ENCODE measurements around the gene RHD. TPM values are rescaled to one million over a fixed set of nuclear protein-coding genes. Genes with fewer than 3 reads are reported as not detected.
"Not testable (repeated sequence)": the region's sequence is repeated elsewhere in the genome, so short reads cannot be mapped to it uniquely, and the experiment has no call there.

The RHD gene
- total and polyA plus RNA-seq, 2 donors (not counting 1 experiment from before 2014, with no cell fraction given) = not detected

GRCh38 chr1:25266554-25267287 is 5.6 kb upstream of the RHD start:
- 0% methylated on average over 1 of the region's 45 CpGs for WGBS (ENCODE audit: insufficient coverage)
- intact Hi-C loops (cut with micrococcal nuclease) = loop anchor here (5.0 kb wide), 1 partner anchor 34 kb away; the partner anchor contains the start of gene SYF2
- Histone ChIP-seq H3K4me3 (ENCODE audit: control extremely low read depth in 1 of 5, extremely low read depth in 1 of 5, insufficient read depth in 1 of 5, low read depth in 2 of 5, low read length in 4 of 5) (peak overlapping the region; percentile 7 to 53 (median 42)), H3K27ac (ENCODE audit: low read length in 2 of 2) (peak overlapping the region in 1 of 2 donors; percentile 23), H3K9ac (ENCODE audit: low read length) (peak overlapping the region; percentile 57), H3K79me2 (ENCODE audit: control insufficient read depth, insufficient read depth, low read length) (peaks cover 17% of the 10 kb centered on the region), H3K4me2 (replicated peaks; ENCODE audit: low read depth, low read length, poor library complexity, severe bottlenecking) (peak overlapping the region; percentile 53)
- H3K9me3 Mint-ChIP-seq (ENCODE audit: insufficient read depth); CTCF ChIA-PET; H3K27me3 Mint-ChIP-seq; H3K4me1 ChIP-seq (ENCODE audit: control insufficient read depth in 2 of 2, insufficient read depth in 2 of 2, low read length in 2 of 2); H4K20me1 ChIP-seq (ENCODE audit: control insufficient read depth, insufficient read depth, low read length, poor library complexity, severe bottlenecking); H3K36me3 ChIP-seq (replicated peaks in 1 of 2; ENCODE audit: control extremely low read depth in 1 of 2, control insufficient read depth in 1 of 2, extremely low read depth in 1 of 2, insufficient read depth in 2 of 2, low read length in 1 of 2); POLR2A ChIA-PET; H2AFZ ChIP-seq (ENCODE audit: insufficient read depth, low read depth, low read length, poor library complexity, severe bottlenecking); DNase-seq; H3K9me3 ChIP-seq (ENCODE audit: control extremely low read depth in 1 of 3, control insufficient read depth in 2 of 3, insufficient read depth in 1 of 3, low read length in 2 of 3); H3K27me3 ChIP-seq (replicated peaks in 1 of 4; ENCODE audit: control extremely low read depth in 1 of 4, control insufficient read depth in 3 of 4, insufficient read depth in 4 of 4, low read length in 3 of 4): not testable (repeated sequence)
- Mint-ChIP-seq H3K4me1 (peaks cover 25% of the 10 kb centered on the region), H3K27ac (peak overlapping the region; percentile 83), H3K4me3 (peak overlapping the region; percentile 90)
- ATAC-seq (ENCODE audit: low read depth) = peak; percentile 18

GRCh38 chr1:25267288-25268142 is 4.8 kb upstream of the RHD start:
- H3K79me2 ChIP-seq (ENCODE audit: control insufficient read depth, insufficient read depth, low read length) = peaks cover 12% of the 10 kb centered on the region
- H3K36me3 ChIP-seq (replicated peaks in 1 of 2; ENCODE audit: control extremely low read depth in 1 of 2, control insufficient read depth in 1 of 2, extremely low read depth in 1 of 2, insufficient read depth in 2 of 2, low read length in 1 of 2); H3K4me1 ChIP-seq (ENCODE audit: control insufficient read depth in 2 of 2, insufficient read depth in 2 of 2, low read length in 2 of 2); CTCF ChIA-PET; H3K9me3 ChIP-seq (ENCODE audit: control extremely low read depth in 1 of 3, control insufficient read depth in 2 of 3, insufficient read depth in 1 of 3, low read length in 2 of 3); H3K9me3 Mint-ChIP-seq (ENCODE audit: insufficient read depth); H4K20me1 ChIP-seq (ENCODE audit: control insufficient read depth, insufficient read depth, low read length, poor library complexity, severe bottlenecking); H3K27me3 Mint-ChIP-seq; H3K27me3 ChIP-seq (replicated peaks in 1 of 4; ENCODE audit: control extremely low read depth in 1 of 4, control insufficient read depth in 3 of 4, insufficient read depth in 4 of 4, low read length in 3 of 4); DNase-seq: not testable (repeated sequence)
- ATAC-seq (ENCODE audit: low read depth) = peak; percentile 80
- peak overlapping the region; percentile 64 for H2AFZ ChIP-seq (ENCODE audit: insufficient read depth, low read depth, low read length, poor library complexity, severe bottlenecking)
- Mint-ChIP-seq H3K4me1 (peaks cover 22% of the 10 kb centered on the region), H3K4me3 (peak overlapping the region; percentile 96), H3K27ac (peak overlapping the region; percentile 96)
- peak overlapping the region; percentile 57 for H3K9ac ChIP-seq (ENCODE audit: low read length)
- peak overlapping the region in 4 of 5 experiments; percentile 42 to 55 (median 50) for H3K4me3 ChIP-seq (ENCODE audit: control extremely low read depth in 1 of 5, extremely low read depth in 1 of 5, insufficient read depth in 1 of 5, low read depth in 2 of 5, low read length in 4 of 5)
- WGBS (ENCODE audit: insufficient coverage) = 2% methylated on average over 6 of the region's 56 CpGs
- H3K27ac ChIP-seq (ENCODE audit: low read length in 2 of 2) = peak overlapping the region; percentile 71 to 72
- peak overlapping the region; percentile 38 for H3K4me2 ChIP-seq (replicated peaks; ENCODE audit: low read depth, low read length, poor library complexity, severe bottlenecking)
- intact Hi-C loops (cut with micrococcal nuclease) = loop anchor here (1.0 to 5.0 kb wide), 2 partner anchors 20 to 35 kb away; partner anchors contain the start of genes RSRP1 and SYF2
- POLR2A ChIA-PET = interaction anchor here (0.6 to 1.5 kb wide), 3 partner anchors 20 to 35 kb away, joined by 4 to 7 read pairs (median 4); partner anchors contain the start of genes RSRP1 and SYF2

GRCh38 chr1:25268143-25268760 is 4.1 kb upstream of the RHD start:
- H3K4me3 ChIP-seq (ENCODE audit: control extremely low read depth in 1 of 5, extremely low read depth in 1 of 5, insufficient read depth in 1 of 5, low read depth in 2 of 5, low read length in 4 of 5) = peak overlapping the region in 4 of 5 experiments; percentile 42 to 55 (median 46)
- no CpG with 5 or more reads among the region's 14 CpGs for WGBS (ENCODE audit: insufficient coverage)
- H4K20me1 ChIP-seq (ENCODE audit: control insufficient read depth, insufficient read depth, low read length, poor library complexity, severe bottlenecking); H3K9me3 ChIP-seq (ENCODE audit: control extremely low read depth in 1 of 3, control insufficient read depth in 2 of 3, insufficient read depth in 1 of 3, low read length in 2 of 3); H3K27me3 ChIP-seq (replicated peaks in 1 of 4; ENCODE audit: control extremely low read depth in 1 of 4, control insufficient read depth in 3 of 4, insufficient read depth in 4 of 4, low read length in 3 of 4); CTCF ChIA-PET; H3K27me3 Mint-ChIP-seq; DNase-seq; H3K79me2 ChIP-seq (ENCODE audit: control insufficient read depth, insufficient read depth, low read length); H3K9me3 Mint-ChIP-seq (ENCODE audit: insufficient read depth); H3K4me1 ChIP-seq (ENCODE audit: control insufficient read depth in 2 of 2, insufficient read depth in 2 of 2, low read length in 2 of 2); H3K36me3 ChIP-seq (replicated peaks in 1 of 2; ENCODE audit: control extremely low read depth in 1 of 2, control insufficient read depth in 1 of 2, extremely low read depth in 1 of 2, insufficient read depth in 2 of 2, low read length in 1 of 2); H3K27ac ChIP-seq (ENCODE audit: low read length in 2 of 2); ATAC-seq (ENCODE audit: low read depth): not testable (repeated sequence)
- Mint-ChIP-seq H3K4me1 (peaks cover 17% of the 10 kb centered on the region), H3K27ac (peak overlapping the region; percentile 96), H3K4me3 (peak overlapping the region; percentile 96)
- POLR2A ChIA-PET = interaction anchor here (0.6 to 1.5 kb wide), 4 partner anchors 21 to 610 kb away, joined by 3 to 7 read pairs (median 4); partner anchors contain the start of genes RSRP1 and SYF2
- H3K9ac ChIP-seq (ENCODE audit: low read length) = peak overlapping the region; percentile 37
- peak overlapping the region; percentile 38 for H3K4me2 ChIP-seq (replicated peaks; ENCODE audit: low read depth, low read length, poor library complexity, severe bottlenecking)
- intact Hi-C loops (cut with micrococcal nuclease) = loop anchor here (1.0 to 5.0 kb wide), 2 partner anchors 21 to 36 kb away; partner anchors contain the start of genes RSRP1 and SYF2
- peak overlapping the region; percentile 64 for H2AFZ ChIP-seq (ENCODE audit: insufficient read depth, low read depth, low read length, poor library complexity, severe bottlenecking)
